Islet precursor cell (in vitro differentiated cells): ENCODE measurements around the gene BAD.
"Not testable (repeated sequence)": the region's sequence is repeated elsewhere in the genome, so short reads cannot be mapped to it uniquely, and the experiment has no call there.

Experiments used
- DNase-seq: peaks from one replicate; pipeline ENCODE4 v3.0.0-alpha.2; 2018

BAD gene

DNA sequence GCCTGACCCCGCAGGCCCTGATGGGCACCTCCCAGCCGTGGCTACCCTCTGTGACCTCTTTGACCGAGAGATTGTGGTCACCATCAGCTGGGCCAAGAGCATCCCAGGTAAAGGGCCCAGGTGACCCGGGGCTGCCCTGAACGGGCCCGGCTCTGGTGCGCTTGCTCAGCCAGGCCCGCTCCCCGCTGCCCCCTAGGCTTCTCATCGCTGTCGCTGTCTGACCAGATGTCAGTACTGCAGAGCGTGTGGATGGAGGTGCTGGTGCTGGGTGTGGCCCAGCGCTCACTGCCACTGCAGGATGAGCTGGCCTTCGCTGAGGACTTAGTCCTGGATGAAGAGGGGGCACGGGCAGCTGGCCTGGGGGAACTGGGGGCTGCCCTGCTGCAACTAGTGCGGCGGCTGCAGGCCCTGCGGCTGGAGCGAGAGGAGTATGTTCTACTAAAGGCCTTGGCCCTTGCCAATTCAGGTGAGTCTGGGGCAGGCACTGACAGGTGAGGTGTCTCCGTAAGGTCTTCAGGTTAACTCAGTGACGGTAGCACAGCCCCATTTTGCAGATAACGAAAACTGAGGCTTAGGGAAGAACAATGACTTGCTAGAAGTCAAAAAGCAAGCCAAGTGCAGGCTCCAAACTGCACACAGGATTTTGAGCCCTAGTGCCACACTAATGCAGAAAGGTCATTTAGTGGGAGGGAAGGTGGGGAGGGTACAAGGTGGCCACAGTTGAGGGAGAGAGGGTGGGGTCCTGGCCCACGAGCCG is 30.5 kb upstream of the BAD start:
- DNase-seq = no peak

DNA sequence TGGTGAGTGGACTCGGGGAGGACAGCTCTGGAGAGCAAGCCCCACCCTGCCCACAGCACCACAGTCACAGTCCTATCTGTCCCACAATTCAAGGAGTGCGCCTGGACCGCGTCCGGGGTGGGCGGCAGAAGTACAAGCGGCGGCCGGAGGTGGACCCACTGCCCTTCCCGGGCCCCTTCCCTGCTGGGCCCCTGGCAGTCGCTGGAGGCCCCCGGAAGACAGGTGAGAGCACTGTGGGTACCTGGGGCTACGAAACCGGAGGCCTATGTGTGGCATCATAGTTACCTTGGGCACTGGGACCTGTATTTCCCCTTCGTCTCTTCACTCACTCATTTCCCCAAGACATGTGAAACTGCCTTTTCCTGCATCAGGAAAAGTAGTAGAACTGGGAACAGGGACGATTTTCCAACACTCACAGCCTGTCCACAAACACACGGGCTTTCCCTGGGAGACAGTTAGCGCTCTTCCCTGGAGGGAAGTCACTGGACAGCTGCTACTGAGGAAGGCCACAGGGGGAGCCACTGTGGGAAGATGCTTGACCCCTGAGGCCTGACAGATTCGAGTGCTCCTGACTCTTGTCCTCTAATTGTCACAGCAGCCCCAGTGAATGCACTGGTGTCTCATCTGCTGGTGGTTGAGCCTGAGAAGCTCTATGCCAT is 29.8 kb upstream of the BAD start:
- no peak for DNase-seq

GRCh38 chr11:64313491-64314145 is 29.2 kb upstream of the BAD start:
- peak; percentile 53 for DNase-seq

GRCh38 chr11:64312947-64313346 is 28.5 kb upstream of the BAD start:
- DNase-seq = no peak

DNA sequence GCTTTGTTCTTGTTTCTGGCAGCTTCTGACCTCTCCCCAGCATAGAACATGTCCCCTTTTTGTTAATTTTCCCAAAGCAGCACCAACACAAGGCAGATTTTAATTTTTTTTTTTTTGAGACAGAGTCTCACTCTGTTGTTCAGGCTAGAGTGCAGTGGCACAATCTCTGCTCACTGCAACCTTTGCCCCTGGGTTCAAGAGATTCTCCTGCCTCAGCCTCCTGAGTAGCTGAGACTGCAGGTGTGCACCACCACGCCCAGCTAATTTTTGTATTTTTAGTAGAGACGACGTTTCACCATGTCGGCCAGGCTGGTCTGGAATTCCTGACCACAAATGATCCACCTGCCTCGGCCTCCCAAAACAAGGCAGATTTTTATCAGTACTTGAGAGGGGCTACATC is 23.3 kb upstream of the BAD start:
- not testable (repeated sequence) for DNase-seq

DNA sequence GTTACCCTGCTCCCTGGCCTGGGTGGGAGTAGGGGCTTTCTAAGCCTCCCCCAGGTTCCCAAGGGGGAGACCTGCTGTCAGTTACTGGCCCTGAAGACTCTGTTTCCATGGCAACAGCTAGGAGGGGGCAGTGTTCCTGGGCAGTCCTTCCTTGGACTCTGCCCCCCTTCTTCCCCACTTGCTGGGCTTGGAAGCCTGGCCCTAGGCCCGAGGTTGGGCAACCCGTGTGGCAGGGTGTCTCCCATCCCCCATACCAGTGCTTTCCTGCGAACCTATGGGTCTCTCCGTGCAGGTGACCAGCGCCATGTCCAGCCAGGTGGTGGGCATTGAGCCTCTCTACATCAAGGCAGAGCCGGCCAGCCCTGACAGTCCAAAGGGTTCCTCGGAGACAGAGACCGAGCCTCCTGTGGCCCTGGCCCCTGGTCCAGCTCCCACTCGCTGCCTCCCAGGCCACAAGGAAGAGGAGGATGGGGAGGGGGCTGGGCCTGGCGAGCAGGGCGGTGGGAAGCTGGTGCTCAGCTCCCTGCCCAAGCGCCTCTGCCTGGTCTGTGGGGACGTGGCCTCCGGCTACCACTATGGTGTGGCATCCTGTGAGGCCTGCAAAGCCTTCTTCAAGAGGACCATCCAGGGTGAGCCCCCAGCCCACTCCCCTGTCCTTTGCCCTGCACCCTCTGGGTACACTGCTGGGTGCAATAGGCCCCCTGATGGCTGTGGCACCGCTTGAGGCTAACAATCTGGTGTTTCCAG is 22.6 kb upstream of the BAD start:
- no peak for DNase-seq

DNA sequence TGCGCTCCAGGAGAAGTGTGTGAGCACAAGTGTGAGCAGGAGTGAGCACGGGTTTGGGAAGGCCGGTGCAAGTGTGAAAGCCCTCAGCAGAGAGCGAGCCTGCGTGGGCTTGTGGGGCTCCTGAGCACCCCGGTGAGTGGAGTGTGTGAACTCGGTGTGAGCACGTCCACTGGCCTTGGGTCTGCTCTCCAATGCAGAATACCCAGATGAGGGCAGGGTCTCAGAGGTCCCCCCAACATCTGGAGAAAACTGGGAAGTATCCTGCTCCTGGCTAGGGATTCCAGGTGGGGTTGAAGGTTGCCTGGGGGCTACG is 22.1 kb upstream of the BAD start:
- DNase-seq = no peak

DNA sequence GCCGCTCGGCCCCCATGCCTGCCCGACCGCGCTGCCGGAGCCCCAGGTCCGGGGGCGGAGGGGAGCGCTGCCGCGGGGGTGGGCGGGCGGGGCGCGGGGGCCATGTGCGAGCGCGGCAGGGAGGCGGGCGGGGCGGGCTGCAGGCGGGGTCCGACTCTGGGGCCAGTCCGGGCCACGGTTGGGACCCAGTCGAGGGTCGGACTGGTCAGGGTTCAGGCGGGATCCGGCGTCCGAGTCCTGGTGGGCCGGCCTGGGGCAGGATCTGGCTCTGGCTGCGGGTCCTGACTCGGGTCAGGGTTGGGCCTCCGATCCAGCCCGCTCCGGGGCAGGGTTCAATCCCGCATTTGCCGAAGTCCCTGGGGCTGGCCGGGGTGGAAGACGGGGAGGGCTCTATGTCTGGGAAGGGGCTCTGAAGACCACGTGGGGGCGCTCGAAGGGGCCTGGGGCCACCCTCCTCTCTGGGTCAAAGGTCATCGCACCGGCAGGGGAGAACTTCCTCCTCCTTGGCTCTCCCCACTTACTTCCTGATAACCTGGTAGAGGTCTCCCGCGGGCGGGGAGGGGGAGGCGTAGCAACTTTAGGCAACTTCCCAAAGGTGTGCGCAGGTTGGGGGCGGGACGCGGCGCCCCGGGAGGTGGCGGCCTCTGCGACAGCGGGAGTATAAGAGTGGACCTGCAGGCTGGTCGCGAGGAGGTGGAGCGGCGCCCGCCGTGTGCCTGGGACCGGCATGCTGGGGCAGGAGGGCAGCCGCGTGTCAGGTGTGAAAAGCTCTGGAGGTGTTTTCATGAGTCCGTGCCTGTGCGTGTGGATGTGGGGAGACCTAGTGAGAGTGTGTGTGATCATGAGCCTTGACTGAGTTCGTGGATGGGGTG is 21.5 kb upstream of the BAD start:
- peak; percentile 91 for DNase-seq

- peak; percentile 100 for DNase-seq
These were observed 20.7 kb upstream of the BAD start, which contains the start of gene ESRRA for GRCh38 chr11:64305075-64305690. Gene ESRRA, plus strand, starts transcription at chr11:64305524. Its CDS starts 1,656 bp downstream, at chr11:64307180.

DNA sequence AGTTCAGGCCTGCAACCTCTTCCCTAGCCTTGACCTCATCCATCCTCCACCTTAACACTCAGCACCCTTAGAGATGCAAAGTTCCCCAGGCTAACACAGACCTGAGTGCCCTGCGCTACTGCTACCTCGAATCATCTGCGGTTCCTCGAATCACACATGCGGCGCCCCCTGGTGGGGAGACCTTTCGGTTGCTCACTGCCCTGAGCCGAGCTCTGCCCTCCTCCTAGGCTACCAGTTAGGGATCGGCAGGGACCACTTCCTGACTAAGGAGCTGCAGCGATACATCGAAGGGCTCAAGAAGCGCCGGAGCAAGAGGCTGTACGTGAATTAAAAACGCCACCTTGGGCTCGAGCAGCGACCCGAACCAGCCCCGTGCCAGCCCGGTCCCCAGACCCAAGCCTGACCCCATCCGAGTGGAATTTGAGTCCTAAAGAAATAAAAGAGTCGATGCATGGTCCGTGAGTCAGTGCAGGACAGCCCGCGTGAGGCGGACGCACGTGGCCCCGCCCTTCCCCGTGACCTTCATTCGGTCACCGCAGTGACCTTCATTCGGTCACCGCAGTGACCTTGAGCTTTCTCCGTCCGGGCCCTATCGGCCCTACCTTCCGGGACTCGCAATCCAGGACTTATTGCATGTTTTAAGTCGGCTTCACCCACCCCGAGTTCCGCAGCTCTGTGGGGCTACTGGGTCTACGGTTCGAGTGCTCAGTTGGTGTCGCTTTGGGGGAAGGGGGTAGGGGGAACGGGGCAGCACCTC is 20.0 kb upstream of the BAD start:
- peak; percentile 97 for DNase-seq

GRCh38 chr11:64304032-64304315 is 19.5 kb upstream of the BAD start:
- no peak for DNase-seq

GRCh38 chr11:64303109-64304031 is 18.9 kb upstream of the BAD start:
- DNase-seq = no peak

GRCh38 chr11:64299847-64300648 is 15.6 kb upstream of the BAD start, which contains the start of gene CATSPERZ:
Gene CATSPERZ, plus strand, starts transcription at chr11:64300358. Its CDS starts 53 bp downstream, at chr11:64300411.
- DNase-seq = no peak

DNA sequence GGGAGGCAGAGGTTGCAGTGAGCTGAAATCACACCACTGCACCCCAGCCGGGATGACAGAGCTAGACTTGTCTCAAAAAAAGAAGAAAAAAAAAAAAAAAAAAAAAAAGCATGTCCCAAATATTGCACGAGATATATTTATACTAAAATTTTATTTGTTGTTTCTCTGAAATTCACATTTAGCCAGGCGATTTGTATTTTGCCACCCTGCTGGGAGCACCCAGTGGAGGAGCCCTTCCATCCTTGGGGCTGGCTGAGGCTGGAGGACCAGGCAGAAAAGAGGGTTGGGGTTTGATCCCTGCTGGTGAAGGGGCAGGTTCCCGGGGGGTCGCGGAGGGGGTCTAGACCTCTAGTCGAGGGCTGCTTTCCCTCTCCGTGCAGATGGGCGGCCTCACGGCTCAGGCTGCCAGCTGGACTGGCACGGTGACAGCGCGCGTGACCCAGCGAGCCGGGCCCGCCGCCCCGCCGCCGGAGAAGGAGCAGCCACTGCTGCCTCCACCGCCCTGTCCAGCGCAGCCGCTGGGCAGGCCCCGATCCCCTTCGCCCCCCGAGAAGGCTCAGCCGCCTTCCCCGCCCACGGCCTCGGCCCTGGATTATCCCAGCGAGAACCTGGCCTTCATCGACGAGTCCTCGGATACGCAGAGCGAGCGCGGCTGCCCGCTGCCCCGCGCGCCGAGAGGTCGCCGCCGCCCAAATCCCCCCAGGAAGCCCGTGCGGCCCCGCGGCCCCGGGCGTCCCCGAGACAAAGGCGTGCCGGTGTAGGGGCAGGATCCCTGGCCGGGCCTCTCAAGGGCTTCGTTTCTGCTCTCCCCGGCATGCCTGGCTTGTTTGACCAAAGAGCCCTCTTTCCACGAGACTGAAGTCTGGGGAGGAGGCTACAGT is 14.7 kb upstream of the BAD start:
- peak; percentile 56 for DNase-seq

DNA sequence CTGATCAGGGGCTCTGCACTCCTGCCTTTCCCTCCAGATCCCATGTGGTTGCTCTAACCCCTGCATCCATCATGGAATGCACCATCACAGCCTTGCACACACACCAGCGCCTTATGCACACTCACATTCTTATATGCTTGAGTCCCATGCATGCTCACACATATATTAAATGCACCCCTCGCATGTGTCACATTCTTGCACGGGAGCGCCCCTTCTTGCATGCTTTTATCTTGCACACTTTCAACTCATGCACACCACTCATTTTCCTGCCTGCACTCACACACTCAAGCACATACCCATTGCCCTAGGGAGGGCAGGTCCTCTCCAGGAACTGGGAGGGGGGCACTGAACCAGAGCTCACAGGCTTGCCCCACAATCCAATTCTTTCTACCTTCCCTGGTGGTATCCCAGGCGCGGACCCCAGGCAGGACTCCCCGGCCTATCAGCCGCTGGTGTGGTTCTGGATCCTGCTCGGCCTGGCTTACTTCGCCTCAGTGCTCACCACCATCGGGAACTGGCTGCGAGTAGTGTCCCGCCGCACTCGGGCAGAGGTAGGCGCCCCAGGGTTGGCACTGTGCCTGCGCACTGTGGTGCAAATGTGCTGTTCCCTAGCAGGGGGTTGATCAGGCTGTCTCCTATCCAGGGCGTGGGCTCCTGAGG is 13.4 kb upstream of the BAD start:
- no peak for DNase-seq

DNA sequence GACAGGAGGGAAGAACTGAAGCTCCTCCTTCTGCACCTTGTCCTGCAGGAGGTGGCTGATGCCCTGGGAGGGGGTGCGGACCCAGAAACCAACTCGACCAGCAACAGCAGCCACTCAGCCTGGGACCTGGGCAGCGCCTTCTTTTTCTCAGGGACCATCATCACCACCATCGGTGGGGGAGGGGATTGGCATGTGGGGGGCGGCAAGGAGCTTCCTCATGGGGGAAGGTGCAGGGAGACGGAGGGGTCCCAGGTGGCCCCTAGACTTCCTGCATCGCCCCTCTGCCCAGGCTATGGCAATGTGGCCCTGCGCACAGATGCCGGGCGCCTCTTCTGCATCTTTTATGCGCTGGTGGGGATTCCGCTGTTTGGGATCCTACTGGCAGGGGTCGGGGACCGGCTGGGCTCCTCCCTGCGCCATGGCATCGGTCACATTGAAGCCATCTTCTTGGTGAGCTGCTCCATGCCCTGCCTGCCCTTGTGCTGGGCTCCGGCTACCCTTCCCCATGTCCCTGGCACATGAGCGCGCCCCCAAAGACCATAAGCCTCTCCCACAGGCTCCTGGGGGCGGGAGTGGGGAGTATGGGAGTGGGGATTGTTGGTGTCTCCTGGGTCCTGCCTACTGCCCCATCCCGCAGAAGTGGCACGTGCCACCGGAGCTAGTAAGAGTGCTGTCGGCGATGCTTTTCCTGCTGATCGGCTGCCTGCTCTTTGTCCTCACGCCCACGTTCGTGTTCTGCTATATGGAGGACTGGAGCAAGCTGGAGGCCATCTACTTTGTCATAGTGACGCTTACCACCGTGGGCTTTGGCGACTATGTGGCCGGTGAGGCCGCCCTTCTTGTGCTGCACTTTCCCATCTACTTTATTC is 12.6 kb upstream of the BAD start:
- DNase-seq = peak; percentile 50

DNA sequence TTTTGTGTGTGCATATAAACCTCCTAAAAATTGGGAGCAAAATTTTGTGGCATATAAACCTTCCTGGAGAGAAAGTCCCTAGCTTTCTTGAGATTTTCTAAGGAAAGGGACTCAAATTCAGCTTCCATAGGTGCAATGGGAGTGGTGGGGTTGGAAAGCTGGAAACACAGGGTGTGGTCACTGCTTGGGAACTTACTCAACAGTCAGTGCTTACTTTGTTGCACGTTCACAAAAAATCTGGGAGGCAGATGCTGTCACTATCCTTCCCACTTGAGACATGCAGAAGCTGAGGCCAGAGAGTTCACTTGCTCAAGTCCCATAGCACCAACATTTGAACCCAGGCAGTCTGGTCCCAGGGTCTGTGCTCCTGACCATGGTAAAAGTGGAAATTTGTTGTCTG is 11.8 kb upstream of the BAD start:
- DNase-seq = no peak
